Caco-2 (cell line): ENCODE measurements around the gene PEF1. TPM values are rescaled to one million over a fixed set of nuclear protein-coding genes. Genes with fewer than 3 reads are reported as not detected.

Experiments
- BruUV-seq: library from RNA; stranded (reverse); fragments of 400-500 nt; replicated peaks from 2 replicates; lab custom pipeline; 2021; lab: Mats Ljungman, UMichigan
- CTCF ChIA-PET: fragments of 300-600 bp; sonication (Branson Sonifier 250); formaldehyde crosslinking; loops from one replicate; lab custom pipeline; 2022; ENCODE audit warnings: antibody characterized with exemption; lab: Charles Lee
- POLR2A ChIA-PET: fragments of 300-600 bp; sonication (Branson Sonifier 250); formaldehyde crosslinking; loops from one replicate; lab custom pipeline; 2022; ENCODE audit warnings: antibody characterized with exemption; lab: Charles Lee
- DNase-seq, 2 experiments: peaks; one replicate each; pipeline versions ENCODE4 v3.0.0 to v3.0.0-alpha.2; 2020 to 2022
- H3K27me3 ChIP-seq: replicated peaks from 2 replicates; pipeline ENCODE4 v1.6.0; 2011; ENCODE audit warnings: low read length; ENCODE audit not compliant: control insufficient read depth, insufficient read depth
- H3K36me3 ChIP-seq: 2 replicates; pipeline ENCODE4 v1.5.1; 2011; ENCODE audit warnings: low read length; ENCODE audit not compliant: control insufficient read depth, insufficient read depth
- H3K4me1 ChIP-seq: fragments of 250-450 bp; sonication (Bioruptor Pico); 2 replicates; pipeline ENCODE4 v1.5.1; 2020; ENCODE audit warnings: mild to moderate bottlenecking
- H3K4me3 ChIP-seq: 2 replicates; pipeline ENCODE4 v1.5.1; 2011; ENCODE audit warnings: low read depth, mild to moderate bottlenecking, control low read depth, low read length
- H3K9me3 ChIP-seq: fragments of 250-450 bp; sonication (Bioruptor Pico); 2 replicates; pipeline ENCODE4 v1.5.1; 2020; ENCODE audit warnings: mild to moderate bottlenecking, moderate library complexity
- H3K27ac Mint-ChIP-seq: one replicate; pipeline ENCODE4 v1.8.0; 2022; ENCODE audit warnings: mixed read lengths; ENCODE audit not compliant: unreplicated experiment
- H3K27me3 Mint-ChIP-seq: one replicate; pipeline ENCODE4 v1.8.0; 2022; ENCODE audit warnings: mixed read lengths; ENCODE audit not compliant: insufficient read depth, unreplicated experiment
- H3K36me3 Mint-ChIP-seq: one replicate; pipeline ENCODE4 v1.8.0; 2022; ENCODE audit warnings: mild to moderate bottlenecking, mixed read lengths; ENCODE audit not compliant: insufficient read depth, unreplicated experiment
- H3K4me1 Mint-ChIP-seq: one replicate; pipeline ENCODE4 v1.8.0; 2022; ENCODE audit warnings: low read depth, mixed read lengths; ENCODE audit not compliant: unreplicated experiment
- H3K4me3 Mint-ChIP-seq: one replicate; pipeline ENCODE4 v1.8.0; 2022; ENCODE audit warnings: mild to moderate bottlenecking, moderate library complexity, mixed read lengths; ENCODE audit not compliant: unreplicated experiment
- H3K9me3 Mint-ChIP-seq: one replicate; pipeline ENCODE4 v1.8.0; 2022; ENCODE audit warnings: mixed read lengths; ENCODE audit not compliant: unreplicated experiment
- CTCF ChIP-seq, 2 experiments: fragments of 200-600 bp in 1 of 2; IDR thresholded peaks; 1 replicate in 1 of 2; 2 replicates in 1 of 2; pipeline versions ENCODE4 v1.5.1 to v1.8.0; 2011 to 2022; ENCODE audit warnings: antibody characterized with exemption in 1 of 2, control low read depth in 1 of 2, inconsistent platforms in 1 of 2, low read depth in 1 of 2, low read length in 1 of 2, mild to moderate bottlenecking in 1 of 2, moderate library complexity in 1 of 2; ENCODE audit not compliant: insufficient read depth in 1 of 2, severe bottlenecking in 1 of 2, unreplicated experiment in 1 of 2
- intact Hi-C: fragments of 100-400 bp; cut with micrococcal nuclease; formaldehyde crosslinking; loops from one replicate; pipeline ENCODE4 v1.10.0; 2022; ENCODE audit not compliant: unreplicated experiment
- total RNA-seq: library from RNA; stranded (reverse); gene quantifications from 2 replicates; pipeline ENCODE4 v1.2.3, GENCODE V29; 2022

Gene PEF1
- total RNA-seq, 1 experiment from 2014 or later = 22.1 TPM

GRCh38 chr1:31679676-31680230, 35.1 kb upstream of the PEF1 start:
- POLR2A ChIA-PET = no interaction called here
- no TSS peak for BruUV-seq

GRCh38 chr1:31679091-31679490, 34.4 kb upstream of the PEF1 start:
- TF ChIP-seq CTCF (IDR thresholded peaks at IDR 0.05; ENCODE audit: insufficient read depth in 1 of 2, low read depth in 1 of 2, low read length in 1 of 2, severe bottlenecking in 1 of 2, unreplicated experiment in 1 of 2) = no peak
- no peak overlapping the region for H3K27ac Mint-ChIP-seq
- ChIA-PET POLR2A (no interaction called here), CTCF (no interaction called here)
- H3K9me3 Mint-ChIP-seq = no peaks in the 10 kb centered on the region
- H3K4me3 Mint-ChIP-seq = no peak overlapping the region
- H3K27me3 Mint-ChIP-seq = no peaks in the 10 kb centered on the region
- no peaks in the 10 kb centered on the region for H3K9me3 ChIP-seq
- no peaks in the 10 kb centered on the region for H3K36me3 Mint-ChIP-seq
- DNase-seq = no peak
- intact Hi-C loops = no loop called here
- H3K36me3 ChIP-seq = no peaks in the 10 kb centered on the region
- H3K4me1 ChIP-seq = no peaks in the 10 kb centered on the region
- no TSS peak for BruUV-seq
- no peak overlapping the region for H3K4me3 ChIP-seq
- no peaks in the 10 kb centered on the region for H3K27me3 ChIP-seq
- H3K4me1 Mint-ChIP-seq = peaks cover 7% of the 10 kb centered on the region

More at GRCh38 chr1:31679676-31680230, 35.1 kb upstream of the PEF1 start:
- Mint-ChIP-seq H3K27ac (no peak overlapping the region), H3K36me3 (no peaks in the 10 kb centered on the region), H3K4me1 (peaks cover 7% of the 10 kb centered on the region), H3K27me3 (no peaks in the 10 kb centered on the region), H3K9me3 (no peaks in the 10 kb centered on the region), H3K4me3 (no peak overlapping the region)
- Histone ChIP-seq H3K36me3 (no peaks in the 10 kb centered on the region), H3K4me3 (no peak overlapping the region), H3K4me1 (no peaks in the 10 kb centered on the region), H3K9me3 (no peaks in the 10 kb centered on the region), H3K27me3 (no peaks in the 10 kb centered on the region)
- CTCF ChIA-PET = no interaction called here
- TF ChIP-seq CTCF (IDR thresholded peaks at IDR 0.05; ENCODE audit: insufficient read depth in 1 of 2, low read depth in 1 of 2, low read length in 1 of 2, severe bottlenecking in 1 of 2, unreplicated experiment in 1 of 2) = no peak
- DNase-seq = no peak
- intact Hi-C loops = no loop called here

GRCh38 chr1:31678681-31679080, 34.0 kb upstream of the PEF1 start:
- H3K4me3 Mint-ChIP-seq = no peak overlapping the region
- H3K36me3 Mint-ChIP-seq = no peaks in the 10 kb centered on the region
- DNase-seq = no peak
- no peak overlapping the region for H3K4me3 ChIP-seq
- intact Hi-C loops = no loop called here
- no peak overlapping the region for H3K27ac Mint-ChIP-seq
- CTCF ChIA-PET = no interaction called here
- no peaks in the 10 kb centered on the region for H3K4me1 ChIP-seq
- TF ChIP-seq CTCF (IDR thresholded peaks at IDR 0.05; ENCODE audit: insufficient read depth in 1 of 2, low read depth in 1 of 2, low read length in 1 of 2, severe bottlenecking in 1 of 2, unreplicated experiment in 1 of 2) = no peak
- no peaks in the 10 kb centered on the region for H3K9me3 Mint-ChIP-seq
- H3K27me3 ChIP-seq = no peaks in the 10 kb centered on the region
- no peaks in the 10 kb centered on the region for H3K27me3 Mint-ChIP-seq
- peaks cover 7% of the 10 kb centered on the region for H3K4me1 Mint-ChIP-seq
- POLR2A ChIA-PET = no interaction called here
- H3K9me3 ChIP-seq = no peaks in the 10 kb centered on the region
- no TSS peak for BruUV-seq
- no peaks in the 10 kb centered on the region for H3K36me3 ChIP-seq
